GM21619 (cell line): ENCODE data around the gene RPP40.
"Not testable (repeated sequence)": the region's sequence is repeated elsewhere in the genome, so short reads cannot be mapped to it uniquely, and the experiment has no call there.

Experiments used
- ATAC-seq: cut with Tn5 transposase; IDR thresholded peaks from one replicate; pipeline ENCODE4 v1.9.1; 2021; ENCODE audit not compliant: unreplicated experiment

Gene RPP40

DNA sequence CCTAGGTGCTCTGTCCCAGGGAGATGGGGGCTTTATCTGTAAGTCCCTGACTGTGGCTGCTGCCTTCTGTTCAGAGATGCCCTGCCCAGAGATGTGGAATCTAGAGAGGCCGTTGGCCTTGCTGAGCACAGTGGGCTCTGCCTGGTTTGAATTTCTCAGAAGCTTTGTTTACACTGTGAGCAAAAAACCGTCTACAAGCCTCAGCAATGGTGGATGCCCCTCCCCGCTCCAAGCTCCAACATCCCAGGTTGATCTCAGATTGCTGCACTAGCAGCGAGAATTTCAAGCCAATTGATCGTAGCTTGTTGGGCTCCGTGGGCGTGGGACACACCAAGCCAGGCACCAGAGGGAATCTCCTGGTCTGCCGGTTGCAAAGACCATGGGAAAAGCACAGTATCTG, 16.3 kb upstream of the RPP40 start:
- no peak for ATAC-seq

- no peak for ATAC-seq
Measured at GRCh38 chr6:5014072-5014561, 10.3 kb upstream of the RPP40 start.

DNA sequence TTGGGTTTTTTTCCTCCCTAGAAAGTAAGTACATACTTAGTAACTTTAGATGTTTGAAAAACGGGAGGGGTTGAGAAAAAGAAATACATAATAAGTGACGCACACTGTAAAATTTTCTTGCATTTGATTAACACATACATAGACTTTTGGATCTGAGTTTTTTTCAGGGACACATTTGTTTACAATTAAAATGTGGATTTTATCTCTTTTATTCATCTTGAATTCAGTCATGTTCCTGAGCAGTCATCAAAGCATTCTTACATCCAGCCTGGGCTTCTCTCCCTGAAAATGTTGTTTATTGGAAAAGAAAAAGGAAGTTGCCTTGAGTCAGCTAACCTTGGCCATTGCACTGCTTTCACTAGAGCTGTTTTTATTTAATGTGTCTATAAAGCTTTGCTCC, 8.7 kb upstream of the RPP40 start:
- no peak for ATAC-seq

- ATAC-seq, result no peak
Measured at GRCh38 chr6:5011346-5011745, 7.5 kb upstream of the RPP40 start.

DNA sequence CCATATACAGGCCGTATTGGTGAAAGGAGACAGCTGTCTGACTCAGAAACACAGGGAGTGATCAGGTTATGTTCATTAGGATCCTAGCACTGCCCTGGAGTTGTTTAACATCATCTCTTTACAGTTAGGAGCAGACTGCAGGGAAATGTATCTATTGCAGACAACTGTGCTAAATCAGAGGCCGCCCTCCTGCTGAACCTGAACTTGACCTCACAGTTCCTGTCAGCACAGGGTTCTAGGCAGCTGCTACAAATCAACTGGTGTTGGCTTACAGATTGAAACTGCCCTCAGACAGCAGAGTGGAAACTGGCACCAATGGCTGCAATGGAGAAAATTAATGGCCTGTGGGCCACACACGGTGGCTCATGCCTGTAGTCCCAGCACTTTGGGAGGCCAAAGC, 3.7 kb upstream of the RPP40 start:
- no peak for ATAC-seq

GRCh38 chr6:5006222-5006621, 2.4 kb upstream of the RPP40 start:
- no peak for ATAC-seq

- ATAC-seq, result not testable (repeated sequence)
Measured at GRCh38 chr6:5005038-5005433, 1.2 kb upstream of the RPP40 start.

DNA sequence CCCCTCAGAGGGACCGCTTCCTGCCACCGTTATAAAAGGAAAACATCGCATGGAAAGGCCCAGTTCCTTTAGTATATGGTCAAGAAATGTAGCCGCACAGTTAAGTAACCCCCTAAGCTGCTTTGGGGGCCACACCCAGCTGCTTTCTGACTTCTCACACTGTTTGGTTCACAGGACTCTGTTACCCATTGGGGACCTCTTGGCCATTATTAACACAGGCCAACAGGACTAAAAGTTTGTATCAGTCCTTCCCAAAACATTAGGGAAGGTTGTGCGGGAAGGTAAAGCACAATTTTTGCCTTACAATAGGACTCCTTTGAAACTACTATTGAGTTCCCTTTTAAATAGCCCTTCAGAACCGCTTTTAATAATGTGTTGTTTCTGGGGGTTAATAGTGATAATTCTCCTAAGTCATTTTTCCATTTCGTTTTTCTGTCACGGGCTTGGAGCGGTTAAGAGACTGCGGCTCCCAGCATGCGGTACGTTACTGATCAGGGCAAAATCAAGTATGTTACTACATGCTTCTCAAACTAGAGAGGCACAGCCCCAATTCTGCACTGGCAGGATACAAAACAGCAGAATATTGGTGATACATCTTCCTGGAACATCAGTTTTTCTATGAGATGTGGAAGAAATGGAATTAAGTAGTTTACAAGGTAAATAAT, 668 bp upstream of the RPP40 start:
- no peak for ATAC-seq

DNA sequence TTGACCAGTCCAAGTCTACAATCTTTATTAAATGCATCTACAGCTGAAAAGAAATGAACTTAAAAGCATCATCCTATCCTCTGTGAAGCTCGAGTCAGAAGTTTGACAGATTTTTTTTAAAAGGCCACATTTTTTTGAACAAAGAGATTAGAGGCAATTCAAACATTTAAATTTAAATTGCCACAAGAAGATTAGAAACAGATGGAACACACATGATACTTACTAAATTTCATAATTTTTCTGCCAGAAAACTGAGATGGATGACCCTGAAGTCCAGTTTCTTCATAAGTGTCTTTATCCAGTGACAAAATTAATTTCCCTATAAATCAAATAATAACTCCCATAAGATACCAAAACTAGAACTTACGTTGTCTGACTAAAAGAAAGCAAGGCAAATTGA, 4.3 kb downstream of the RPP40 start:
- no peak for ATAC-seq

- ATAC-seq, result no peak
Measured at GRCh38 chr6:4997862-4998261, 6.0 kb downstream of the RPP40 start.

- no peak for ATAC-seq
Measured at GRCh38 chr6:4994741-4995140, 9.1 kb downstream of the RPP40 start.

DNA sequence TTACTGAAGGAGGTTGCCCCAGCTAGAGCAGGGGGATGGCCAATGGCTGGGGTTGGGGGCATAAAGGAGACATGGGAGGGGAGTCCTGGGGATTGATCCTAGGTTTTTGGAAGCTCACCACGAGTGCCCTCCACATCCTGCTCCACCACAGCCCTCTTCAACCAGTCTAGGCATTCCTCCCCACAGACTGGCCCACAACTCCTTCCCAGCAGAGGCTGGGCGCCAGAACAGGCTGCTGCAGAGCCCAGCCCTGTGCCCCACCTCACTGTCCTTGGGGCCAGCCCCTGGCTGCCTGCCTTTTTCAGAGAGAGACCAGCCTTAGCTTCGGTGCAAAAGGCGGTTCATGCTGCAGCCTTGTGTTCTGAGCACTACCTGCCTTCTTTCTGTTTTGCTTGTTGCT, 16.4 kb downstream of the RPP40 start:
- no peak for ATAC-seq

DNA sequence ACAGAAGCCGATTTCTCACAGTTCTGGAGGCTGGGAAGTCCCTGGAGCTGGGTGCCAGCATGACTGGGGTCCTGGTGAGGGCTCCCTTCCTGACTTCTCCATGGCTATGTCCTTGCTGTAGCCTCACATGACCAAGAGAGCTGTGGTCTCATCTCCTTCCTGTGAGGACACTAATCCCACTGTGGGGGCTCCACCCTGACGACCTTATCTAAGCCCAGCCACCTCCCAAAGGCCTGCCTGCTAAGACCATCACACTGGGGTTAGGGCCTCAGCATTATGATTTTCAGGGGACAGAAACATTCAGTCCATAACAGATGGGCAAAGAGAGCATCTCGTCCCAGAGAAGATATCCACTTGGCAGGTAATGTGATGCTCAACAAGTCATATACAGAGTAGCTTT, 16.8 kb downstream of the RPP40 start:
- no peak for ATAC-seq

- ATAC-seq, result no peak
Measured at GRCh38 chr6:4983322-4983721, 20.5 kb downstream of the RPP40 start.

DNA sequence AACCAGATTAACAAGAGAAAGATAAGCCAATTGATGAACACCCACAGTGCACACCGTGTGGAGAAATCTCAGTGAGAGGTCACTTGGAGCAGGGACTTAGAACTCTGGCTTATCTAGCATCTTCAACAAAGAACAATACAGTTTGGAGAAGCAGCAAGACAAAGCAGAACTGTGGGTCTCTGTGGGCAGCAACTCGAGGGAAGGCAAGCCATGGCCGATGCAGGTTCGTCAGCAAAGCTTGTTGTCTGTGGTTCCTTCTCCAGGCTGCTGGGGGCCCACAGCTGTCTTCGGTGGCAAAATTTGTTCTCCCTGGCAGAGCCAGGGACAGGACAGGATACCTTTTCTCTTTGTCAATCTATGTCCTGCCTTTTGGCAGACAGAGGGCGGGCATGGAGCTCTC, 22.1 kb downstream of the RPP40 start:
- ATAC-seq, result no peak

- no peak for ATAC-seq
Measured at GRCh38 chr6:4979426-4979825, 24.4 kb downstream of the RPP40 start.

- no peak for ATAC-seq
Measured at GRCh38 chr6:4977468-4977867, 26.4 kb downstream of the RPP40 start.

- ATAC-seq, result no peak
Measured at GRCh38 chr6:4975506-4975905, 28.3 kb downstream of the RPP40 start.

- ATAC-seq, result no peak
Measured at GRCh38 chr6:4974962-4975361, 28.9 kb downstream of the RPP40 start.

DNA sequence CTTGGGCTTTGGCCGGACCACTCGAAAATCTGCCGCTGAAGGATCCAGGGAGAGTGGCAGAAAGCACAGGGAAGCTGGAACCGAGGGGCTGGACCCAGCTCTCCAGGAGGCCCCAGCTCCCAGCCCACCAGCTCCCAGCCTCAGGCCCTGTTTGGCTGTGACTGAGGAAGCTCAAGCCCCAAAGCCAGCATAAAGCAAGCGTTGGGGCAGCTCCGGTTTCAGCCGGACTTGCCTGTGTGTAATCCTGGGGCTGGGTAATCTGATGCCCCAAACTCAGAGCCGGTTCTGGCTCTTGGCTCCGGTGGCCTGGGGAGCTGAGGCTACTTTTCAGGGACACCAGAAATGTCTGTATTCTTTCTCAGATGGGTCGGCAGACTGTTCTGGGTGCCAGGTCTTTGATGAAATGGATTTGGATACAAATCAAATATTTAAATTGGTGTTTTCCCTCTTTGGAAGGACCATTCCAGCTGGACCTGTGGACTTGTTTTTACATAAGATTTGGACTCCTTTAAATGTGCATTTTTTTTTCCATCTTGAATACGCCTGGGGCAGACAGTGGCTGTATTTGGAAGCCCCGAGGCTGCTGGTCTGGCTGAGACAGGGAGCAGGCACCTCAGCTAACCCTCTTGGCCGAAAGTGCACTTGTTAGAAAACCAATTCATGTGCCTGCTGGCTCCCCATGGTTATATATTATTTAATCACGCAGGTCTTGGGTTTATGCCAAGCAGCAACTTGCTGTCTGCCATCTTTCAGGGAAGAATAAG, 29.7 kb downstream of the RPP40 start:
- ATAC-seq, result no peak

- no peak for ATAC-seq
Measured at GRCh38 chr6:4973415-4973814, 30.4 kb downstream of the RPP40 start.

DNA sequence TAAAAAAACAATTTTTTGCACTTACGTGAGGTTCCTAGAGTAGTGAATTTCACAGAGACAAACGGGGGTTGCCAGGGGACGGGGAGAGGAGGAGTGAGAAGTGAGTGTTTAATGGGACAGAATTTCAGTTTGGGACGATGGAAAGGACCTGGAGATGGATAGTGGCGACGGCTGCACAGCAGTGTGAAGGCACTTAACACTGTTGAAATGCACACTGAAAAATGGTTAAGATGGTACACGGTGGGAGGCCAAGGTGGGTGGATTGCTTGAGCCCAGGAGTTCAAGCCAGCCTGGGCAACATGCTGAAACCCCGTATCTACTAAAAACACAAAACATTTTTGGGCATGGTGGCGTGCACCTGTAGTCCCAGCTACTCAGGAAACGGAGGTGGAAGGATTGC, 31.4 kb downstream of the RPP40 start:
- ATAC-seq, result no peak

GRCh38 chr6:4971851-4972250, 32.0 kb downstream of the RPP40 start:
- ATAC-seq, result no peak
